GM18508 (cell line): ENCODE data around the gene TRIO.
"Not testable (repeated sequence)": the region's sequence is repeated elsewhere in the genome, so short reads cannot be mapped to it uniquely, and the experiment has no call there.

Experiments
- ATAC-seq: cut with Tn5 transposase; IDR thresholded peaks from one replicate; pipeline ENCODE4 v1.9.1; 2021; ENCODE audit warnings: moderate number of reproducible peaks; ENCODE audit not compliant: insufficient read depth, unreplicated experiment

The TRIO gene

GRCh38 chr5:14142827-14143545 is at the start of gene TRIO:
Gene TRIO (plus strand): TSS chr5:14143342. CDS start chr5:14143726, 384 bp downstream.
- ATAC-seq: no peak

DNA sequence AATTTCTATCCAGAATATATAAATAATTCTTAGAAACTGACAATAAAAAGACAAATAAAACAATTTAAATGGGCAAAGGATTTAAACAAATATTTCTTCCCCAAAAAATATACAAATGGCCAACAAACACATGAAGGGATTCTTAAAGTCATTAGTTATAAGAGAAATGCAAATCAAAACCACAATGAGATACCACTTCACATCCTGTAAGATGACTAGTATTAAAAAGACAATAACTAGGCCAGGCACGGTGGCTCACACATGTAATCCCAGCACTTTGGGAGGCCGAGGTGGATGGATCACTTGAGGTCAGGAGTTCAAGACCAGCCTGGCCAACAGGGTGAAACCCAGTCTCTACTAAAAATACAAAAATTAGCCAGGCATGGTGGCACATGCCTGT is 45.8 kb upstream of the TRIO start:
- ATAC-seq: not testable (repeated sequence)

DNA sequence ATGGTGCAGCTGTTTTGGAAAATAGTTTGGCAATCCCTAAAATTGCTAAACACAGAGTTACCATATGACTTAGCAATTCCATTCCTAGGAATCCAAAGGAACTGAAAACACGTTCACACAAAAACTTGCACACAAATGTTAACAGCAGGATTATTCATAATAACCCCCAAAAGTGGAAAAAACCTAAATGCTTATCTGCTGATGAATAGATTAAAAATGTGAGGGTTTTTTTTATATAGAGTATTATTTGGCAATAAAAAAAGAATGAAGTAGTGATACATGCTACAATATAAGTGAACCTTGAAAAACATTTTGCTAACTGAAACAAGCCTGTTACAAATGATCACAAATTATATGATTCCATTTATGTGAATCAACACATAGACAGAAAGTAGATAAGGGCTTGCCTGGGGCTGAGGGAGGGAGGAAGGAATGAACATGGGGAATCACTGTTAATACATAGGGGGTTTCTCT is 45.1 kb upstream of the TRIO start:
- ATAC-seq: no peak

GRCh38 chr5:14100281-14100680 is 42.9 kb upstream of the TRIO start:
- ATAC-seq: no peak

DNA sequence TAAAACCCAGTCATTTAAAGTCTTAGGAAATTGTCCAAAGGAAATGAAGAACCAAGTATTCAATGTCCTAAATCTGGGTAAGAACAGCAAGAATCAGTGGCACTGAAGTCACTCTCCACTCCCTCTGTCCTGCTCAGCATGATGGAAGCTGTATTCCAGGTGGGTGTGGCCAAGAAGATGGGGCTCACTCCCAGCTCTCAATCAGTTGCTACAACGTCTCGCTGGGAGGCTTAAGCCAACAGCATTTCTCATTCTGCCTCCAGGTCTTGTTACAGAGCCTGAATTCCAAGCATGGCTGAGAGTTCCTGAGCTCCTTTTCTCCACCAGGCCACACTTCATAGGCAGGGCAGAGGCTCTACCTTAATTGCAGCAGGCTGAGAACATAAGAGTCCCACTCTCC is 41.2 kb upstream of the TRIO start:
- no peak for ATAC-seq

- no peak for ATAC-seq
Measured at GRCh38 chr5:14102666-14103065, 40.5 kb upstream of the TRIO start.

- ATAC-seq: no peak
Measured at GRCh38 chr5:14105718-14106410, 37.3 kb upstream of the TRIO start.

GRCh38 chr5:14107536-14107935 is 35.6 kb upstream of the TRIO start:
- no peak for ATAC-seq

GRCh38 chr5:14108170-14108996 is 34.8 kb upstream of the TRIO start:
- ATAC-seq: peak; percentile 66

GRCh38 chr5:14109041-14109747 is 33.9 kb upstream of the TRIO start:
- peak; percentile 70 for ATAC-seq

DNA sequence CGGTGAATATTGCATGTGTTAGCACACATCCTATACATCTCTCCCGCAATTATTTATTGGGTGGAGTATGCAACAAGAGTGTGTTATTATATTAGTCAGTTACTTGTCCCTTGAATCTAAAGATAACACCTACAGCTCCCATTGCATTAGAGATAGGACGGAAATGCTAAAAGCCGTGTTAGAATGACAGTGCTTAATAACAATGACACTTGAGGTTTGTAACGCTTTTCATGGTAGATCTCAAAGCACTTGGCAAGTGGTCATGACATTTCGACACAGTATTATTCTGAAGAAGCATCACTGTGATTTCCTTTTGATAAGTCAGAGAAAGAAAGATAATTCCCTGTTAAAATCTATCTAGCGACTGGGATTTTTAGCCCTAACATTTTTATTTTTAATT is 33.4 kb upstream of the TRIO start:
- no peak for ATAC-seq

DNA sequence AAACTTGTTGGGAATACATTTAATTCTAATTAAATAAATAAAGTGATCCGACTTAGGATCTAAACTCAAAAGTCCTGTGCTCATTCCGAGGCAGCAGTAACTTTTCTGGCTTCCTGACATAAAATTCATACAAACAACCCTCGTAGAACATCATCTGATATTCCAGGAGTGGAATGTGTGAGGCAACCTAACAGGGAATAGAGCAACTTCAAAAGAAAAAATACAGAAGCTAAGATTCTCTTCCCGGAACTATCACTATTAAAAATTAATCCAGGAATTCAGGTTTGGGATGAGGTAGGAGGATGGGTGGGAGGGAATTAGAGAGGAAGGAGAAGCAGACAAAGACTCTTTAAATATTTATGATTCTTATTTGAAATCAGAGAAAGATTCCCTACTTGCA is 32.9 kb upstream of the TRIO start:
- ATAC-seq: no peak

DNA sequence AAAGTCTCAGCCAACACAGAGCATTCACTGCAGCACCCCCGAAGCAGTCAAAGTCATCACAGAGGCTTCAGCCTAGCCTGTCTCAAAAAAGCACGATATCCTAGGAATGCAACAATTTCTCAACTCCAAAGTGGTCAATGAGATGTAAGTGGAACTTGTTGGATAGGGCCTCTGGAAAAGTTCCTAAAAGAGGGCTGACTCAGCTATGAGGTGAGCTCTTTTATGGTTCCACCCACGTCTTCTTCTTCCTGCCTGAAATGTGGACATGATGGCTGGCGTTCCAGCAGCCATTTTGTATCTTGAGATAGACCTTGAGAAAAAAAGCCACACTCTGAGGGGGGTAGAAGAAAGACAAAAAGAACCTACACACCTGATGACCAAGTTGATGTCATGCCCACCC is 32.5 kb upstream of the TRIO start:
- ATAC-seq: no peak

DNA sequence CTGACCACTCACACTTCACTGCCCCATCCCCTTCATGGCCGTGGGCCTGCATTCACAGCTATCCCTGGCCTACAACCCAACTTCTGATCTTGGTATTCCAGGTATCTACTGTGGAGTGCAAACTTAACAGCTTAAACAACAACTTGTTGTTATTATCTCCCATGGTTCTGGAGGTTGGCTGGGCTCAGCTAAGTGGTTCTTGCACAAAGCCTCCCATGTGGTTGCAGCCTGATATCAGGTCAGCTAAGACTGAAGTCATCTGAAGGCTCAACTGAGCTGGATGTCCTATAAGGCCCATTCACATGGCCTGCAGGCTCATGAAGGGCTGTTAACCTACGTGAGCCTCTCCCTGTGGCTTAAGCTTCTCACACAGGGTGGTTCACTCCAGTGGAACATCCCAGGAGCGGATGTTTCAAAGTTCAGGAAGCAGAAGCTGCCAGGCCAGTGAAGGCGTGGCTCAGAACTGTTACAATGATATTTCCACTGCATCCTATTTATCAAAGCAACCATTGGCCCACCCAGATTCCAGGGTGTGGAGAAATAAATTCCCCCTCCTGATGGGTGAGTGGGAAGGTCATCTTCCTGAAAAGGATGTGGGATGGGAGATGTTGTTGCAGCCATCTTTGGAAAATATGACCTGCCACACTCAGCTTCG is 30.0 kb upstream of the TRIO start:
- ATAC-seq: no peak

DNA sequence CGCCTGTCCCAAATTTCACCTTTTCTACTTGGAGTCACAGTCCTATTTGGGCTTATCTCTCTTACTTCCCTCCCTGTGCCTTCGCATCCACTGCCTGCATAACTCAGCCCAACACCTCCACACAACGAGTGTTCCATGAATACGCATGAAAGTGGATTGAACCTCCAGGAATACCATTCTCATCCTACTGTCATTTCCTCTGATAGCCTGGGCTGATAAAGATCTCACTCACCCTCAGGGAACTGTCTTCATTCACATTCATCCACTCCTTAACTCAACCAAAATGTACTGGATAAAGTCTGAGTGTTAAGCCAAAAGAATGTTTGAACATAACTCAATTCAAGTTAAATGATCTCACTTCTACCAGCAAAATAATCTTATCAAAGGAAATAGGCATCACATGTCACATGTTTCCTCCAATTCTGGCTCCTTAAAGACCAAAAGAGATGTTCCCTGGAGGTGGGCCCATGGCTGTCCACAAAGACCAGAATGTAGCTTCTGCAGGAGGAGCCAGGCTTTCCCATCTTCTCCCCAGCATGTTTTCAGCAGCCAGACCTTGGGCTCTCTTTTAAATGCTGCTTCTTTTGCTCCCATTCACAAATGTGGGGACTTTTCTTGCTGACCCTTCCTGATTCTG is 28.4 kb upstream of the TRIO start:
- no peak for ATAC-seq

DNA sequence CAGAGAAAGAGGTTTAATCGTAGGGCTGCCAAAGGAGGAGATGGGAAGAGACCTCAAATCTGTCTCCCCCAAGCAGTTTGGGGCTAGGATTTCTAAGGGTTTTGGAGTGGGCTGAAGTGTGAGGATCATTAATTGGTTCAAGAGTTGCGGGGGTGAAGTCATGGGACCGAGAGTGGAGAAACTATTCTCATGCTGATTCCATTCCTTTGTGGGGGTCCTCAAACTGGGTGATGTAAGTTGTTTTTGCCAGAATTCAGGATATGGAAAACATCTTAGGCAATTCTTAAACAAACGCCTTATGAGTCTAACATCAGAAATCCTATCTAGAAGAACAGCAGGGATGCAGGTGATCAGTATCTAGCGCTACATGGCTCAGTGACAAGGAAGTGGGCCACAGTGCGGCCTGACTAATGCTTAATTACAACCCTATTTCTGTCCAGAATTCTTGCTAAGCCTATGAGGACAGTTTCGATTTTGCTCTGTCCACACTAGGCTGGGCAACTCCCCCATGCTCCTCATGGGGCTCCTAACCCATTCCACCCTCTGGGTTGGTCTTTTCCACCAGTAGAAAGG is 27.7 kb upstream of the TRIO start:
- ATAC-seq: no peak

DNA sequence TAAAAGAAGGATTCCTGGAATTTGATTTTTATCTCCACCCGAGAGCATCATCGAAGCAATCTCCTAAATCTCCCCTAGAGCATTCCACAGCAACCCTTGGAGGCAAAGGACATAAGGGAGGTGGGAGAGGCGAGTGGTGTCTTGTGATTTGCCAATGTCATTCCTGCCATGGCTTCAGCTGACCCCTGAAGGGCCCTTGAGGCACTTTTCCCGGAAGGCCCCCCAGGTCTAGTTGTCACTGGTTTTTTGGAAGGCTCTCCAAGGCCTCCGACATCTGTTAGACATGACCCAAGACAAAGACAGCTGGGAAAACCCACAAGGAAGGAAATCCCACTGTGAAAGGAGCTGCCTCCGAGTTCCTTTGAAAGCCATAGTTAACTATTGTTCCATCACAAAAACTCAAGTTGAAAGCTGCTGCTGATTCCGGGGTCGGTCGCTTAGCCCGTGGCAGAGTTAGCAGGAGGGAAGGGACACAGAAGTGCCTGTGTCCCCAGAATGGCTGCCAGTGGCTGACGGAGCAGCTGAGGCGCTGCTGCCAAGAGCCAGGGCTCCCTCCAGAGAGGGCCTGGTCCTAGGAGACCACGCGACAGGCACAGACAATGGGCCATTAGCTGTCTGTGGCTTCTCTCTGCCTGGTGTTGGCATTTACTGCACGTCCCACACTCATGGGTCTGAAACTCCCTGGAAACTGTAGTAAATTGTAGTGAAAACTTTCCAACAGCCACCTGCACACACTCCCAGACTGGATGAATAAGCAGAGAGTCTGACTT is 24.4 kb upstream of the TRIO start:
- ATAC-seq: no peak

DNA sequence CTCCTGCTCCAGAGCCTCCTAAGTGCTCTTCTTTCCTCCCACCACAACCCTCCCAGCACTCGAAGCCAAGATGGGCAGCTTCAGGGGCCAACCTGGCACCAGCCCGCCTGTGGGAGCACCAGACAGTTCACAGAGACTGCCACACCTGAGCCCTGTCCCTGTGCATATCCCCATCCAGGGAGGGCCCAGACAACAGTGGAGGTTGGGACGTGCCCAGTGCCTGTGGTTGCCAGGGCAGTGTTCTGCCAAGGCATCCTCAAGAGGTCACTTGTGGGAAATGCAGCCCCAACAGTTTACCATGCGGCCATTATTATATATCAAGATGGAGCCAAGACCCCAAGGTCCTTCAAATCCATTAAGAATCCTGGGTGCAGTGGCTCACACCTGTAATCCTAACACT is 23.0 kb upstream of the TRIO start:
- ATAC-seq: no peak
